Ishikawa (cell line): ENCODE results near the gene MAD1L1.

Experiments used
- CEBPB ChIP-seq: IDR thresholded peaks from 2 replicates; pipeline ENCODE4 v1.6.1; 2012
- CREB1 ChIP-seq: IDR thresholded peaks from 2 replicates; pipeline ENCODE4 v1.6.1; 2012; ENCODE audit warnings: low read depth
- EGR1 ChIP-seq: IDR thresholded peaks from 2 replicates; pipeline ENCODE4 v1.6.1; 2012
- EP300 ChIP-seq: IDR thresholded peaks from 2 replicates; pipeline ENCODE4 v1.6.1; 2012; ENCODE audit warnings: borderline replicate concordance
- FOXM1 ChIP-seq: IDR thresholded peaks from 2 replicates; pipeline ENCODE4 v1.6.1; 2012; ENCODE audit warnings: low read depth, borderline replicate concordance
- NFIC ChIP-seq: IDR thresholded peaks from 2 replicates; pipeline ENCODE4 v1.6.1; 2012
- RAD21 ChIP-seq: IDR thresholded peaks from 2 replicates; pipeline ENCODE4 v1.6.1; 2012; ENCODE audit warnings: low read depth
- TAF1 ChIP-seq: IDR thresholded peaks from 2 replicates; pipeline ENCODE4 v1.6.1; 2012; ENCODE audit warnings: low read depth, mild to moderate bottlenecking
- TCF12 ChIP-seq: IDR thresholded peaks from 2 replicates; pipeline ENCODE4 v1.6.1; 2012; ENCODE audit warnings: low read depth
- TEAD4 ChIP-seq: IDR thresholded peaks from 2 replicates; pipeline ENCODE4 v1.6.1; 2012
- YY1 ChIP-seq: IDR thresholded peaks from 2 replicates; pipeline ENCODE4 v1.6.1; 2012; ENCODE audit warnings: low read depth
- ZBTB7A ChIP-seq: IDR thresholded peaks from 2 replicates; pipeline ENCODE4 v1.6.1; 2012; ENCODE audit warnings: low read depth
- TF ChIP-seq, protein P1 (sequence below): IDR thresholded peaks from 2 replicates; pipeline ENCODE4 v1.6.1; 2012; ENCODE audit warnings: low read depth, mild to moderate bottlenecking
- TF ChIP-seq, protein P2 (sequence below): IDR thresholded peaks from 2 replicates; pipeline ENCODE4 v1.6.1; 2012
- TF ChIP-seq, protein P3 (sequence below): IDR thresholded peaks from 2 replicates; pipeline ENCODE4 v1.6.1; 2012

The MAD1L1 gene

GRCh38 chr7:2244404-2244995, 11.8 kb upstream of the MAD1L1 start:
- TF ChIP-seq YY1 (no peak), NFIC (no peak), TCF12 (no peak), CEBPB (no peak), EP300 (no peak), EGR1 (no peak), ZBTB7A (no peak), TEAD4 (no peak), CREB1 (no peak), RAD21 (no peak), TAF1 (no peak), FOXM1 (no peak)
- TF ChIP-seq, protein P1, sequence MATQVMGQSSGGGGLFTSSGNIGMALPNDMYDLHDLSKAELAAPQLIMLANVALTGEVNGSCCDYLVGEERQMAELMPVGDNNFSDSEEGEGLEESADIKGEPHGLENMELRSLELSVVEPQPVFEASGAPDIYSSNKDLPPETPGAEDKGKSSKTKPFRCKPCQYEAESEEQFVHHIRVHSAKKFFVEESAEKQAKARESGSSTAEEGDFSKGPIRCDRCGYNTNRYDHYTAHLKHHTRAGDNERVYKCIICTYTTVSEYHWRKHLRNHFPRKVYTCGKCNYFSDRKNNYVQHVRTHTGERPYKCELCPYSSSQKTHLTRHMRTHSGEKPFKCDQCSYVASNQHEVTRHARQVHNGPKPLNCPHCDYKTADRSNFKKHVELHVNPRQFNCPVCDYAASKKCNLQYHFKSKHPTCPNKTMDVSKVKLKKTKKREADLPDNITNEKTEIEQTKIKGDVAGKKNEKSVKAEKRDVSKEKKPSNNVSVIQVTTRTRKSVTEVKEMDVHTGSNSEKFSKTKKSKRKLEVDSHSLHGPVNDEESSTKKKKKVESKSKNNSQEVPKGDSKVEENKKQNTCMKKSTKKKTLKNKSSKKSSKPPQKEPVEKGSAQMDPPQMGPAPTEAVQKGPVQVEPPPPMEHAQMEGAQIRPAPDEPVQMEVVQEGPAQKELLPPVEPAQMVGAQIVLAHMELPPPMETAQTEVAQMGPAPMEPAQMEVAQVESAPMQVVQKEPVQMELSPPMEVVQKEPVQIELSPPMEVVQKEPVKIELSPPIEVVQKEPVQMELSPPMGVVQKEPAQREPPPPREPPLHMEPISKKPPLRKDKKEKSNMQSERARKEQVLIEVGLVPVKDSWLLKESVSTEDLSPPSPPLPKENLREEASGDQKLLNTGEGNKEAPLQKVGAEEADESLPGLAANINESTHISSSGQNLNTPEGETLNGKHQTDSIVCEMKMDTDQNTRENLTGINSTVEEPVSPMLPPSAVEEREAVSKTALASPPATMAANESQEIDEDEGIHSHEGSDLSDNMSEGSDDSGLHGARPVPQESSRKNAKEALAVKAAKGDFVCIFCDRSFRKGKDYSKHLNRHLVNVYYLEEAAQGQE, result no peak
- TF ChIP-seq, protein P2, sequence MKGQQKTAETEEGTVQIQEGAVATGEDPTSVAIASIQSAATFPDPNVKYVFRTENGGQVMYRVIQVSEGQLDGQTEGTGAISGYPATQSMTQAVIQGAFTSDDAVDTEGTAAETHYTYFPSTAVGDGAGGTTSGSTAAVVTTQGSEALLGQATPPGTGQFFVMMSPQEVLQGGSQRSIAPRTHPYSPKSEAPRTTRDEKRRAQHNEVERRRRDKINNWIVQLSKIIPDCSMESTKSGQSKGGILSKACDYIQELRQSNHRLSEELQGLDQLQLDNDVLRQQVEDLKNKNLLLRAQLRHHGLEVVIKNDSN, result no peak
- TF ChIP-seq, protein P3, sequence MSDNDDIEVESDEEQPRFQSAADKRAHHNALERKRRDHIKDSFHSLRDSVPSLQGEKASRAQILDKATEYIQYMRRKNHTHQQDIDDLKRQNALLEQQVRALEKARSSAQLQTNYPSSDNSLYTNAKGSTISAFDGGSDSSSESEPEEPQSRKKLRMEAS, result no peak

- no peak for TF ChIP-seq CEBPB
- TF ChIP-seq, protein P1, result no peak
- TF ChIP-seq TCF12, result no peak
- TF ChIP-seq FOXM1, result no peak
Observed at GRCh38 chr7:2243458-2243857, 10.7 kb upstream of the MAD1L1 start.

- TF ChIP-seq, protein P2, result no peak
- no peak for TF ChIP-seq TAF1
- TF ChIP-seq, protein P3, result no peak
- TF ChIP-seq EP300, result no peak
- no peak for TF ChIP-seq RAD21
- no peak for TF ChIP-seq TCF12
- TF ChIP-seq, protein P1, result no peak
- TF ChIP-seq CREB1, result no peak
- TF ChIP-seq EGR1, result no peak
- no peak for TF ChIP-seq CEBPB
- TF ChIP-seq YY1, result no peak
- no peak for TF ChIP-seq TEAD4
Observed at GRCh38 chr7:2242541-2243429, 10.0 kb upstream of the MAD1L1 start.

DNA sequence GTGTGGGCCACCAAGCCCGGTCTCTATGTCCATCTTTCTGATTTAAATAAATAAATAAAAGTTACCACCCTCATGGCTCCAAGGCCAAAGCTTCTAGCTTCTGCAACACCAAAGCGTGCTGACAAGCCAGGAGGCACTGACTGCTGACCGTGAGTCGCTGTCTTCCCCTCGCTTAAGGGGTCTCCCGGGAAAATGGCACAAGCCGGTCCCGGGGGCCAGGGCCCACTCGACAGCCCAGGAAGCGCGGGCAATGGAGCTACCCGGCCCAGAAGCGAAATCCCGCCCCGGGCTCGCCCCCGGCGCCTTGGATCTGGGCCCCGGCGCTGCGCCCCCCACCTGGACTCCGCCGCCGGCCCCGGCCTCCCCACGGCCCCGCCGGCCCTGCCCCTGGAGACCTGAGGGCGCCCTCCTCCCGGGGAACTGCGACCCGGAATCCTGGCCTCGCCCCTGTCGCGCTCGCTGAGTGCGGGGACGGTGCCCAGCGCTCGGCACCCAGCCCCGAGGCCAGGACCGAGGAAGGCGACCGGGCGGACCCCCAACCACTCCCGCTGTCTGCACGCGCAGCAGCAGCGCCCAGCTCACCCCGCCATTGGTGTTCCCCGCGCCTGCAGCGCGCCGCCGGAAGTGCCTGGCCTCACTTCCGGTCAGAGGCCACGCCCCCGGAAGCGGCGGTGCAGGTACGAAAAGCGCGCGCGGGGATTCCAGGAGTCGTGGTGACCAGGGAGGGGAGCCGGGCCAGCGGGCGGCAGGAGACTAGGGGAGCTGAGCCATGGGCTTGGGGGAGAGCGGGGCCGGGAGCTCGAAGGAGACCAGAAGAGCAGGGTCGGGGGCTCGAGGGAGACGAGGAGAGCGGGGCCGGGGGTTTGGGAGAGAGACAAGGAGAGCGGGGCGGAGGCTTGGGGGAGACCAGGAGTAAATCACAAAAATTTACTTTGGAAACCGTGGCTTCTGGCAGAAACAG, 9.1 kb upstream of the MAD1L1 start, which contains the start of the genes MRM2 and NUDT1:
Gene MRM2, minus strand, starts transcription at position 626 of the 961 bp plus-strand sequence. Its CDS starts 36 bp downstream, at position 590.
Gene NUDT1, plus strand, starts transcription at position 647 of the 961 bp plus-strand sequence. CDS start 2,349 bp downstream, outside the sequence.
- TF ChIP-seq CREB1, result 0 out of 2 replicates have a peak, but pooled peaks have one; percentile 18
- 0 out of 2 replicates have a peak, but pooled peaks have one; percentile 27 for TF ChIP-seq ZBTB7A
- peak; percentile 99 for TF ChIP-seq TAF1
- TF ChIP-seq NFIC, result no peak
- no peak for TF ChIP-seq FOXM1
- TF ChIP-seq, protein P2, result peak; percentile 7; the same call in 1 of the 2 replicates
- TF ChIP-seq TEAD4, result peak; percentile 39
- TF ChIP-seq, protein P1, result 0 out of 2 replicates have a peak, but pooled peaks have one; percentile 22
- peak; percentile 32; the same call in 1 of the 2 replicates for TF ChIP-seq EGR1
- no peak for TF ChIP-seq RAD21
- no peak for TF ChIP-seq EP300
- TF ChIP-seq CEBPB, result no peak
- TF ChIP-seq TCF12, result peak; percentile 23; the same call in 1 of the 2 replicates
- TF ChIP-seq, protein P3, result peak; percentile 83
- peak; percentile 93 for TF ChIP-seq YY1
